ENCODE measurements around the gene ZNF189.

DNA sequence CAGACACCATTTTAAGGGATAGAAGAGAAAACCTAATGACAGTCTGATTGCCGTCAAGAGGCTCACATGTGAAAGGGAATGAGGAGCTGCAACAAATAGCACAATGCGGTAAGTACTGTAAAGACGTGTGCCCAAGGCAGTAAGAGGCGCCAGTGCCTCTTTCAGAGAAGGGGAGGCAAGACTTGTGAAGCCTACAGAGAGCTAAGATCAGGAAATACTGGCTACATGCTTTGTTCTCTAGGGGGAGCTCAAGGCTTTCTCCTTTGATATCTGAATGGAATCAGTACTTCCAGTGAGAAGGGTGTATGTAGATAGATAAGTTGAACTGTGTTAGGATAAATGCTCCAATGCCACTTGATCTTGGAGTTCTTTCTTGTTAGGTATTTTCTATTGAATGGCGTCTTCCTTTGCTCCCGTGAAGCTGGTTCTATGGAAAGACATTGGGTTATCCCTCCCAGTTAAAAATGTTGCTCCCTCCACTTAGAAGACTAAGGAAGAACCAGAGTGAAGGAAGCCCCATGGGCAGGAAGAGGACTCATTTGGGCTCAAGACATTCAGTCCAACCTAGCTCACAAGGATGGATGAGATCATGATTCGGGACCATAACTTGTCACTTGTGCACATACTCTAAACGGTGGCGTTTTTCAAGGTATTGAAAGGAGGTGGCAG, 60.4 kb downstream of the ZNF189 start:
- TF ChIP-seq, protein P1, sequence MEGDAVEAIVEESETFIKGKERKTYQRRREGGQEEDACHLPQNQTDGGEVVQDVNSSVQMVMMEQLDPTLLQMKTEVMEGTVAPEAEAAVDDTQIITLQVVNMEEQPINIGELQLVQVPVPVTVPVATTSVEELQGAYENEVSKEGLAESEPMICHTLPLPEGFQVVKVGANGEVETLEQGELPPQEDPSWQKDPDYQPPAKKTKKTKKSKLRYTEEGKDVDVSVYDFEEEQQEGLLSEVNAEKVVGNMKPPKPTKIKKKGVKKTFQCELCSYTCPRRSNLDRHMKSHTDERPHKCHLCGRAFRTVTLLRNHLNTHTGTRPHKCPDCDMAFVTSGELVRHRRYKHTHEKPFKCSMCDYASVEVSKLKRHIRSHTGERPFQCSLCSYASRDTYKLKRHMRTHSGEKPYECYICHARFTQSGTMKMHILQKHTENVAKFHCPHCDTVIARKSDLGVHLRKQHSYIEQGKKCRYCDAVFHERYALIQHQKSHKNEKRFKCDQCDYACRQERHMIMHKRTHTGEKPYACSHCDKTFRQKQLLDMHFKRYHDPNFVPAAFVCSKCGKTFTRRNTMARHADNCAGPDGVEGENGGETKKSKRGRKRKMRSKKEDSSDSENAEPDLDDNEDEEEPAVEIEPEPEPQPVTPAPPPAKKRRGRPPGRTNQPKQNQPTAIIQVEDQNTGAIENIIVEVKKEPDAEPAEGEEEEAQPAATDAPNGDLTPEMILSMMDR (conservative IDR thresholded peaks at IDR 0.05; ENCODE audit: low read length) = peak; percentile 77
- TF ChIP-seq EZH2phosphoT487 (IDR thresholded peaks at IDR 0.05; ENCODE audit: borderline replicate concordance) = no peak

Data from Loucy (cell line).